ENCODE measurements around the gene VILL. TPM values are rescaled to one million over a fixed set of nuclear protein-coding genes. Genes with fewer than 3 reads are reported as not detected.
A peak's percentile ranks its signal among the peaks of the same experiment; 100 is the strongest.

Gene VILL
- total and polyA plus RNA-seq, 4 donors = 10.2 to 32.3 (median 22.5) TPM

- TF ChIP-seq CTCF (IDR thresholded peaks at IDR 0.05; ENCODE audit: control extremely low read depth, extremely low read depth) = no peak
- Histone ChIP-seq H3K9me3 (ENCODE audit: control insufficient read depth in 4 of 4, insufficient read depth in 3 of 4, low read length in 3 of 4) (no peaks in the 10 kb centered on the region), H3K36me3 (ENCODE audit: control insufficient read depth in 4 of 4, insufficient read depth in 4 of 4, low read length in 4 of 4) (peaks cover 0 to 20% (median 10%) of the 10 kb centered on the region in 4 donors), H3K27ac (ENCODE audit: low read depth in 1 of 2, low read length in 1 of 2) (peak overlapping the region in 1 of 2 donors; percentile 58), H3K4me3 (no peak overlapping the region), H3K27me3 (ENCODE audit: control insufficient read depth in 3 of 3, insufficient read depth in 3 of 3, low read length in 2 of 3) (no peaks in the 10 kb centered on the region), H3K9ac (ENCODE audit: insufficient read depth in 1 of 2, low read length in 2 of 2) (no peak overlapping the region), H3K4me1 (ENCODE audit: control insufficient read depth in 5 of 5, insufficient read depth in 5 of 5, low read length in 5 of 5) (peaks cover 0 to 18% (median 8%) of the 10 kb centered on the region in 5 donors)
- peak; percentile 15 for ATAC-seq (ENCODE audit: insufficient read depth, low FRiP score)
- DNase-seq = peak in 2 of 3 donors; percentile 35 to 57
- 73 to 83% methylated on average over 8 of the region's 8 CpGs for WGBS, 2 donors
These were observed 4.8 kb upstream of the VILL start for GRCh38 chr3:37985637-37986320.

- Histone ChIP-seq H3K4me1 (ENCODE audit: control insufficient read depth in 5 of 5, insufficient read depth in 5 of 5, low read length in 5 of 5) (peaks cover 0 to 26% (median 8%) of the 10 kb centered on the region in 5 donors), H3K4me3 (no peak overlapping the region), H3K27ac (ENCODE audit: low read depth in 1 of 2, low read length in 1 of 2) (peak overlapping the region in 1 of 2 donors; percentile 7), H3K36me3 (ENCODE audit: control insufficient read depth in 4 of 4, insufficient read depth in 4 of 4, low read length in 4 of 4) (peaks cover 0 to 14% (median 9%) of the 10 kb centered on the region in 4 donors), H3K27me3 (ENCODE audit: control insufficient read depth in 3 of 3, insufficient read depth in 3 of 3, low read length in 2 of 3) (no peaks in the 10 kb centered on the region), H3K9me3 (ENCODE audit: control insufficient read depth in 4 of 4, insufficient read depth in 3 of 4, low read length in 3 of 4) (no peaks in the 10 kb centered on the region), H3K9ac (ENCODE audit: insufficient read depth in 1 of 2, low read length in 2 of 2) (no peak overlapping the region)
- no peak for TF ChIP-seq CTCF (IDR thresholded peaks at IDR 0.05; ENCODE audit: control extremely low read depth, extremely low read depth)
- DNase-seq (peak; percentile 74 to 90 (median 84)), ATAC-seq (ENCODE audit: insufficient read depth, low FRiP score) (peak; percentile 76)
- WGBS, 2 donors = 61 to 74% methylated on average over 12 of the region's 12 CpGs
These were observed 3.9 kb upstream of the VILL start for GRCh38 chr3:37986479-37987314.

- peaks cover 0 to 32% (median 8%) of the 10 kb centered on the region in 5 donors for H3K4me1 ChIP-seq (ENCODE audit: control insufficient read depth in 5 of 5, insufficient read depth in 5 of 5, low read length in 5 of 5)
- no peaks in the 10 kb centered on the region for H3K9me3 ChIP-seq (ENCODE audit: control insufficient read depth in 4 of 4, insufficient read depth in 3 of 4, low read length in 3 of 4)
- H3K9ac ChIP-seq (ENCODE audit: insufficient read depth in 1 of 2, low read length in 2 of 2) = no peak overlapping the region
- TF ChIP-seq CTCF (IDR thresholded peaks at IDR 0.05; ENCODE audit: control extremely low read depth, extremely low read depth) = no peak
- 67 to 75% methylated on average over 2 of the region's 2 CpGs for WGBS, 2 donors
- H3K27me3 ChIP-seq (ENCODE audit: control insufficient read depth in 3 of 3, insufficient read depth in 3 of 3, low read length in 2 of 3) = no peaks in the 10 kb centered on the region
- ATAC-seq (ENCODE audit: insufficient read depth, low FRiP score) (no peak), DNase-seq (no peak)
- no peak overlapping the region for H3K4me3 ChIP-seq
- H3K27ac ChIP-seq (ENCODE audit: low read depth in 1 of 2, low read length in 1 of 2) = peak overlapping the region in 1 of 2 donors; percentile 79
- H3K36me3 ChIP-seq (ENCODE audit: control insufficient read depth in 4 of 4, insufficient read depth in 4 of 4, low read length in 4 of 4) = peaks cover 0 to 8% (median 4%) of the 10 kb centered on the region in 4 donors
These were observed 3.3 kb upstream of the VILL start for GRCh38 chr3:37987315-37987697.

Measured in lung (tissue), 12 donors.